Nucleus accumbens (tissue), 56 donors: ENCODE data around the gene MS4A4A.
A peak's percentile ranks its signal among the peaks of the same experiment; 100 is the strongest.

Experiments used
- DNase-seq, 56 donors: peaks; one replicate each; lab custom pipeline; 2025; lab: John Stamatoyannopoulos, UW

The MS4A4A gene

DNA sequence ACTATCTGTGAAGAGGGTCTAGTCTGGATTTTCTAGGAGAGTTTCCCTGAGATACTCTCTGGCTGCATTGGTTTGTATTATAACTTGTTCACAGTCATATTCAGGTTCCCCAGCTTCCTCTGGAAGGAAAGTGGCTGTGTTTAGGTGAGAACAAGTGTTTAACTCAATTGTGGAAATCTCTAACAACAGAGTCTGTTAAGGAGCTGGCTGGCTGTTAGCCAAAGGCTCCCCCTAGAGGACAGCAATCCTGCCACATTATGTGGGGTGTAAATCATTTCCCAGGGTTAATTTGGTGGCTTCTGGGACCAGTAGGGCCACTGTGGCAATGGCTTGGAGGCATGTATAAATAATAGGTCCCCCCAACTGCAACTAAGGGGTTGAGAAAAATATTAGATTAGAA is 65.0 kb downstream of the MS4A4A start:
- peak in 8 of 56 donors; percentile 1 to 32 (median 8) for DNase-seq

DNA sequence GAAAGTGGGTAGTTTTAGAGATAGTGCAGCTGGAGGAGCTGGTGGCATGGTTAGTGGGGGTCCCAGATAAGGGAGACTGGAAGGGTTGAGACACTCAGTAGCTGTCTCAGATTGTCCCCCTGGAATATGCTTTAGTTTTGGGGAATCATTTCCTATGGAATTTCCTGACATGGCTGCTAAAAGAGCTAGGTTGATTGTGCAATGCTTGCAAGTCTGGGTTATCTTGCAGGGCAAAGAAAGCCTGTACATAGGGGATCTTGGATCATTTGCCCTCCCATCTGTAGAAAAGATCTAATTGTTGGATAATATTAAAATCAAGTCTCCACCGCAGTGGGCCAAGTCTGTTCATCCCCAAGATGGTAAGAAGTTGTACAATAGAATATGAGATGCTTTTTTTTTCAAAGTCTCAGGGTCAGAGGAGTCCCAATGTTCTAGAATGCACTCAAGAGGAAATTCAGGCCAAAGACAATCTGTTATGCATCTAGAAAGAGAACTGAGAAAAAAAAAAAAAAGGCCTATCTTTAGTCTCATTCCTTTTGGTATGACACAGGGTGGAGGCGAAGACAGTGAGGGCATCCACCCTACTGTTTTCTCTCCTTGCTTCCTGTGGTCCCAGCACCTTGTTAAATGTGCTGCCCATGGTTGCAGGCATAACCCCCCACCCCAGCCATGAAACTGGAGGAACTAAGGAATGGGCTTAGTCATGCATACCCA is 66.8 kb downstream of the MS4A4A start:
- no peak for DNase-seq

DNA sequence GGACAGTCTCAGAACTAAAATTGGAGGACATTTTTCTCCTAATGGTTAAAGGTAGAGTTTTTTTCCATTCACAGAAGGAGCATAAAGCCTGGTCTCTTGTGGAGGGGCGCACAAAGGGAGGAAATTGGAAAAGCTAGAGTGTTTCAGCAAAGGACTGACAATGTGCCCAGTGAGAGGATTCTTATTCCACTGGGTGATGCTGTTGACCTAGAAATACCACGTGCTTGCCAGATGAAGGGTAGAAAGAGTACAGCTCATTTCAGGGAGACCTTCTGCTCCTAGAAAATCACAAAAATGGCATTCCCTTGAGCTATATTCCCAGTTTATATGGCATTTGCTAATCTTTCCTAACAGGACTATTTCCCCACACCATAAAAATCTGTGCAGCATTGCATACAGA is 67.7 kb downstream of the MS4A4A start:
- no peak for DNase-seq

DNA sequence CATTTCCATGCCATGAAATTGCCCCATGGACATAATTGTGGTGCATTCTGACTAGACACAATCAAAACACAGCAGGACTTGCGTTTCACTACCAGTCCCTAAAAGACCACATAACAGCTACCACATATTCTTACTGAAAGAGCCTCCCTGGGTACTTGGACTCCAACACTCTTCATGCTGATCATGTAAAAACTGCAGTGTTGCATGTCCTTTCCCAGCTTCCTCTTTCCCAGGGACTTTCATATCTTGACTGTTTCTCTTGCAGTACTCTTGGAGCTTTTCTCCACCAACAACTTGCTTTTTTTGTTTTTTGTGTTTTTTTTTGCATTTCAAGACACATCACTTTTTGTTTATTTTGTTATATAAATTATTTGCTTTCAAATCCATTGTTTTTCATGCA is 69.5 kb downstream of the MS4A4A start:
- DNase-seq = no peak

DNA sequence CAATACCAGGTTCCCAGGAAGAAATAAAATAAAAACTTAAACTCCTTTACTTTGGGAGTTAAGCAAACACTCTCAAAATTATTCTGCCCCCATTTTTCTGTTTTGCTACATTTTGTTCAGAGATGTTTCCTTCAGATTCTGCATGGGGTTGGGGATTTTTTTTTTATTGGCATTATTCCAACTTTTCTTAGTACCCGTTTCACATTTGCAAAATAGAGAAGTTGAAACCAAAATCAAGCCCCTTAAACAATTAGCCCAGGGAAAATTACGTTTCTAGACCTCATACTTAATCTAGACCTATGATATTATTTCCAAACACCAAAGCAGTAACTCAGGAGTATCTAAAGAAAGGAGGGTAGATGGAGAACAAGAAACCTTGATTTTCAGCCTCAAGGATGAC is 77.3 kb downstream of the MS4A4A start:
- no peak for DNase-seq
